IMR-90 (cell line): ENCODE measurements around the gene PDS5B. TPM values are rescaled to one million over a fixed set of nuclear protein-coding genes. Genes with fewer than 3 reads are reported as not detected.

ENCODE experiments used
- ATAC-seq: fragments of 200-7000 bp; cut with Tn5 transposase; 2 replicates; pipeline ENCODE4 v1.9.1; 2020; ENCODE audit warnings: low read depth, mild to moderate bottlenecking, moderate library complexity
- Bru-seq: library from RNA; stranded (reverse); fragments of 400-500 nt; gene quantifications from one replicate; lab custom pipeline; 2021; lab: Mats Ljungman, UMichigan
- BruChase-seq, 2 experiments: library from RNA; stranded (reverse); fragments of 400-500 nt; gene quantifications; one replicate each; lab custom pipeline; 2021; lab: Mats Ljungman, UMichigan
- BruUV-seq: library from RNA; stranded (reverse); fragments of 400-500 nt; replicated peaks from 2 replicates; lab custom pipeline; 2021; lab: Mats Ljungman, UMichigan
- CTCF ChIA-PET: fragments of 300-600 bp; formaldehyde crosslinking; extraction: SDS; loops from one replicate; lab custom pipeline; 2021; ENCODE audit warnings: antibody characterized with exemption; lab: Yijun Ruan, JAX
- POLR2A ChIA-PET: fragments of 300-600 bp; sonication (Branson Sonifier 250); formaldehyde crosslinking; loops from one replicate; lab custom pipeline; 2022; ENCODE audit warnings: antibody characterized with exemption; ENCODE audit not compliant: unreplicated experiment; lab: Charles Lee
- DNase-seq: peaks from one replicate; pipeline ENCODE4 v3.0.0; 2013
- H2AFZ ChIP-seq: replicated peaks from 2 replicates; pipeline ENCODE3; 2013; ENCODE audit warnings: low read length, mild to moderate bottlenecking; ENCODE audit not compliant: poor library complexity
- H2AK5ac ChIP-seq: 2 replicates; pipeline ENCODE4 v1.6.1; 2013; ENCODE audit warnings: low read depth, low read length, inconsistent platforms
- H2AK9ac ChIP-seq: replicated peaks from 2 replicates; pipeline ENCODE3; 2013; ENCODE audit warnings: mild to moderate bottlenecking, low read depth, low read length, moderate library complexity; ENCODE audit not compliant: poor library complexity
- H2BK120ac ChIP-seq: 2 replicates; pipeline ENCODE4 v1.6.1; 2013; ENCODE audit warnings: low read depth, low read length, inconsistent platforms
- H2BK15ac ChIP-seq: 3 replicates; pipeline ENCODE4 v1.6.1; 2013; ENCODE audit warnings: low read depth, low read length, inconsistent platforms
- H2BK20ac ChIP-seq: 2 replicates; pipeline ENCODE4 v1.6.1; 2013; ENCODE audit warnings: low read depth, mild to moderate bottlenecking, inconsistent platforms, low read length, moderate library complexity
- H2BK5ac ChIP-seq: 2 replicates; pipeline ENCODE4 v1.6.1; 2013; ENCODE audit warnings: mild to moderate bottlenecking, low read depth, low read length, inconsistent platforms; ENCODE audit not compliant: poor library complexity, severe bottlenecking
- H3K14ac ChIP-seq: replicated peaks from 2 replicates; pipeline ENCODE4 v1.6.1; 2013; ENCODE audit warnings: low read depth, low read length, inconsistent platforms
- H3K18ac ChIP-seq: 2 replicates; pipeline ENCODE4 v1.6.1; 2013; ENCODE audit warnings: low read depth, low read length, control low read depth
- H3K23ac ChIP-seq: 2 replicates; pipeline ENCODE4 v1.6.1; 2013; ENCODE audit warnings: low read depth, low read length, inconsistent platforms
- H3K27ac ChIP-seq: 2 replicates; pipeline ENCODE4 v1.5.1; 2013; ENCODE audit warnings: mild to moderate bottlenecking, control low read depth, low read length; ENCODE audit not compliant: insufficient read depth
- H3K27me3 ChIP-seq: 2 replicates; pipeline ENCODE4 v1.6.1; 2013; ENCODE audit warnings: low read length; ENCODE audit not compliant: control insufficient read depth, insufficient read depth
- H3K36me3 ChIP-seq: 2 replicates; pipeline ENCODE4 v1.6.1; 2013; ENCODE audit warnings: low read length, mixed read lengths; ENCODE audit not compliant: control insufficient read depth, insufficient read depth
- H3K4ac ChIP-seq: 2 replicates; pipeline ENCODE4 v1.6.1; 2013; ENCODE audit warnings: low read depth, low read length, inconsistent platforms
- H3K4me1 ChIP-seq: 2 replicates; pipeline ENCODE4 v1.6.1; 2013; ENCODE audit warnings: low read length, mixed read lengths; ENCODE audit not compliant: control insufficient read depth, insufficient read depth
- H3K4me2 ChIP-seq: 2 replicates; pipeline ENCODE4 v1.6.1; 2013; ENCODE audit warnings: low read depth, mild to moderate bottlenecking, control low read depth, low read length, moderate library complexity
- H3K4me3 ChIP-seq: 2 replicates; pipeline ENCODE4 v1.5.1; 2013; ENCODE audit warnings: low read depth, mild to moderate bottlenecking, control low read depth, low read length, moderate library complexity; ENCODE audit not compliant: insufficient read depth
- H3K56ac ChIP-seq: 2 replicates; pipeline ENCODE4 v1.6.1; 2013; ENCODE audit warnings: low read length, inconsistent platforms; ENCODE audit not compliant: insufficient read depth; ENCODE audit errors: extremely low read depth
- H3K79me1 ChIP-seq, 2 experiments: 2 replicates each; pipeline ENCODE4 v1.6.1; 2013; ENCODE audit warnings: low read length in 2 of 2, inconsistent platforms in 1 of 2, low read depth in 1 of 2
- H3K9ac ChIP-seq: 2 replicates; pipeline ENCODE4 v1.6.1; 2013; ENCODE audit warnings: low read depth, low read length, control low read depth
- H3K9me1 ChIP-seq: 2 replicates; pipeline ENCODE4 v1.6.1; 2013; ENCODE audit warnings: low read length, inconsistent platforms; ENCODE audit not compliant: insufficient read depth
- H3K9me3 ChIP-seq: 2 replicates; pipeline ENCODE4 v1.6.1; 2013; ENCODE audit warnings: low read length; ENCODE audit not compliant: control insufficient read depth, insufficient read depth
- H4K20me1 ChIP-seq: 2 replicates; pipeline ENCODE4 v1.6.1; 2013; ENCODE audit warnings: low read length, inconsistent platforms; ENCODE audit not compliant: insufficient read depth
- H4K5ac ChIP-seq: 2 replicates; pipeline ENCODE4 v1.6.1; 2013; ENCODE audit warnings: mild to moderate bottlenecking, low read depth, low read length, control low read depth
- H4K8ac ChIP-seq, 2 experiments: 2 replicates each; pipeline ENCODE4 v1.6.1; 2013; ENCODE audit warnings: low read depth in 2 of 2, low read length in 2 of 2, control low read depth in 1 of 2, inconsistent platforms in 1 of 2
- H4K91ac ChIP-seq: 2 replicates; pipeline ENCODE4 v1.6.1; 2013; ENCODE audit warnings: low read depth, low read length, inconsistent platforms; ENCODE audit not compliant: insufficient read depth
- CHD1 ChIP-seq: IDR thresholded peaks from 2 replicates; pipeline ENCODE4 v1.6.1; 2012; ENCODE audit warnings: low read depth, low read length, improper control_type of control experiment
- MAFK ChIP-seq: IDR thresholded peaks from 2 replicates; pipeline ENCODE4 v1.6.1; 2012; ENCODE audit warnings: low read depth, low read length, improper control_type of control experiment
- MXI1 ChIP-seq: IDR thresholded peaks from 2 replicates; pipeline ENCODE4 v1.6.1; 2012; ENCODE audit warnings: low read depth, mild to moderate bottlenecking, low read length, moderate library complexity, borderline replicate concordance
- NFE2L2 ChIP-seq: fragments of 150-350 bp; IDR thresholded peaks from 2 replicates; pipeline ENCODE4 v1.6.1; 2016; ENCODE audit warnings: low read depth, mild to moderate bottlenecking, low read length
- RAD21 ChIP-seq: IDR thresholded peaks from 2 replicates; pipeline ENCODE4 v1.6.1; 2012; ENCODE audit warnings: low read length, improper control_type of control experiment
- RCOR1 ChIP-seq: IDR thresholded peaks from 2 replicates; pipeline ENCODE4 v1.6.1; 2012; ENCODE audit warnings: mild to moderate bottlenecking, low read length, improper control_type of control experiment; ENCODE audit not compliant: insufficient replicate concordance
- SMC3 ChIP-seq: fragments of 150-350 bp; IDR thresholded peaks from 2 replicates; pipeline ENCODE4 v1.6.1; 2016; ENCODE audit warnings: low read depth, mild to moderate bottlenecking, antibody characterized with exemption, low read length, moderate library complexity
- WGBS, 2 experiments: methylation state at CpG; one replicate each; pipeline versions ENCODE4 v1.1.5 to v1.1.7; 2013; ENCODE audit warnings: missing lambda C conversion rate in 2 of 2; ENCODE audit not compliant: insufficient read length in 1 of 2; ENCODE audit errors: extremely low coverage in 2 of 2; 5-methylcytosine and 5-hydroxymethylcytosine counted together
- dilution Hi-C: fragments of 300-500 bp; cut with HindIII; formaldehyde crosslinking; loops from one replicate; pipeline ENCODE4 v1.14.3; 2018; ENCODE audit warnings: low sequenced_read_pairs; ENCODE audit not compliant: unreplicated experiment
- in situ Hi-C: fragments of 300-500 bp; cut with MboI; formaldehyde crosslinking; loops from 3 replicates; pipeline ENCODE4 v1.14.3; 2019; ENCODE audit warnings: low sequenced_read_pairs, inconsistent platforms, mixed read lengths
- intact Hi-C: fragments of 100-400 bp; cut with micrococcal nuclease; formaldehyde crosslinking; loops from 2 replicates; pipeline ENCODE4 v1.10.0; 2022
- long read RNA-seq: library from polyadenylated mRNA; unstranded; transcript quantifications from one replicate; pipeline ENCODE4 v2.0.0, GENCODE V29; 2021; ENCODE audit not compliant: unreplicated experiment
- polyA plus RNA-seq, 3 experiments: library from polyadenylated mRNA; depleted of rRNA; stranded (reverse); fragments of >200 nt; gene quantifications; 2 replicates each; pipeline ENCODE4 v1.2.3, GENCODE V29; 2012; ENCODE audit warnings: low replicate concordance in 1 of 3
- total RNA-seq: library from RNA; depleted of rRNA; stranded (reverse); fragments of >200 nt; gene quantifications from 2 replicates; pipeline ENCODE4 v1.2.3, GENCODE V29; 2012; rRNA removed
- TF ChIP-seq, protein P1 (sequence below): fragments of 150-350 bp; IDR thresholded peaks from 2 replicates; pipeline ENCODE4 v1.6.1; 2016; ENCODE audit warnings: low read depth, mild to moderate bottlenecking, low read length, moderate library complexity, borderline replicate concordance

The PDS5B gene, protein sequence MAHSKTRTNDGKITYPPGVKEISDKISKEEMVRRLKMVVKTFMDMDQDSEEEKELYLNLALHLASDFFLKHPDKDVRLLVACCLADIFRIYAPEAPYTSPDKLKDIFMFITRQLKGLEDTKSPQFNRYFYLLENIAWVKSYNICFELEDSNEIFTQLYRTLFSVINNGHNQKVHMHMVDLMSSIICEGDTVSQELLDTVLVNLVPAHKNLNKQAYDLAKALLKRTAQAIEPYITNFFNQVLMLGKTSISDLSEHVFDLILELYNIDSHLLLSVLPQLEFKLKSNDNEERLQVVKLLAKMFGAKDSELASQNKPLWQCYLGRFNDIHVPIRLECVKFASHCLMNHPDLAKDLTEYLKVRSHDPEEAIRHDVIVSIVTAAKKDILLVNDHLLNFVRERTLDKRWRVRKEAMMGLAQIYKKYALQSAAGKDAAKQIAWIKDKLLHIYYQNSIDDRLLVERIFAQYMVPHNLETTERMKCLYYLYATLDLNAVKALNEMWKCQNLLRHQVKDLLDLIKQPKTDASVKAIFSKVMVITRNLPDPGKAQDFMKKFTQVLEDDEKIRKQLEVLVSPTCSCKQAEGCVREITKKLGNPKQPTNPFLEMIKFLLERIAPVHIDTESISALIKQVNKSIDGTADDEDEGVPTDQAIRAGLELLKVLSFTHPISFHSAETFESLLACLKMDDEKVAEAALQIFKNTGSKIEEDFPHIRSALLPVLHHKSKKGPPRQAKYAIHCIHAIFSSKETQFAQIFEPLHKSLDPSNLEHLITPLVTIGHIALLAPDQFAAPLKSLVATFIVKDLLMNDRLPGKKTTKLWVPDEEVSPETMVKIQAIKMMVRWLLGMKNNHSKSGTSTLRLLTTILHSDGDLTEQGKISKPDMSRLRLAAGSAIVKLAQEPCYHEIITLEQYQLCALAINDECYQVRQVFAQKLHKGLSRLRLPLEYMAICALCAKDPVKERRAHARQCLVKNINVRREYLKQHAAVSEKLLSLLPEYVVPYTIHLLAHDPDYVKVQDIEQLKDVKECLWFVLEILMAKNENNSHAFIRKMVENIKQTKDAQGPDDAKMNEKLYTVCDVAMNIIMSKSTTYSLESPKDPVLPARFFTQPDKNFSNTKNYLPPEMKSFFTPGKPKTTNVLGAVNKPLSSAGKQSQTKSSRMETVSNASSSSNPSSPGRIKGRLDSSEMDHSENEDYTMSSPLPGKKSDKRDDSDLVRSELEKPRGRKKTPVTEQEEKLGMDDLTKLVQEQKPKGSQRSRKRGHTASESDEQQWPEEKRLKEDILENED (N-terminal part only)
- total RNA-seq (20.1 and 26.7 TPM in 2 replicates), polyA plus RNA-seq (2012; rRNA removed) (5.0 and 6.2 TPM in 2 replicates), Bru-seq, nascent RNA (percentile 83 among the genes with signal in this experiment), BruChase-seq, experiment 1, labeled RNA remaining after a 6-hour chase (percentile 72 among the genes with signal in this experiment), BruChase-seq, experiment 2, labeled RNA remaining after a 2-hour chase (percentile 79 among the genes with signal in this experiment)
- 0.56 and 0.86 TPM in 2 replicates for polyA plus RNA-seq (2012; cell fraction: cytosol; rRNA removed)
- 0.81 and 8.1 TPM in 2 replicates for polyA plus RNA-seq (2012; cell fraction: nucleus; rRNA removed; ENCODE audit: low replicate concordance)
- long read RNA-seq, partial matches to known transcripts = 1 of 6 reads
- long read RNA-seq, other reads (novel, unspliced or antisense) = 5 of 6 reads

DNA sequence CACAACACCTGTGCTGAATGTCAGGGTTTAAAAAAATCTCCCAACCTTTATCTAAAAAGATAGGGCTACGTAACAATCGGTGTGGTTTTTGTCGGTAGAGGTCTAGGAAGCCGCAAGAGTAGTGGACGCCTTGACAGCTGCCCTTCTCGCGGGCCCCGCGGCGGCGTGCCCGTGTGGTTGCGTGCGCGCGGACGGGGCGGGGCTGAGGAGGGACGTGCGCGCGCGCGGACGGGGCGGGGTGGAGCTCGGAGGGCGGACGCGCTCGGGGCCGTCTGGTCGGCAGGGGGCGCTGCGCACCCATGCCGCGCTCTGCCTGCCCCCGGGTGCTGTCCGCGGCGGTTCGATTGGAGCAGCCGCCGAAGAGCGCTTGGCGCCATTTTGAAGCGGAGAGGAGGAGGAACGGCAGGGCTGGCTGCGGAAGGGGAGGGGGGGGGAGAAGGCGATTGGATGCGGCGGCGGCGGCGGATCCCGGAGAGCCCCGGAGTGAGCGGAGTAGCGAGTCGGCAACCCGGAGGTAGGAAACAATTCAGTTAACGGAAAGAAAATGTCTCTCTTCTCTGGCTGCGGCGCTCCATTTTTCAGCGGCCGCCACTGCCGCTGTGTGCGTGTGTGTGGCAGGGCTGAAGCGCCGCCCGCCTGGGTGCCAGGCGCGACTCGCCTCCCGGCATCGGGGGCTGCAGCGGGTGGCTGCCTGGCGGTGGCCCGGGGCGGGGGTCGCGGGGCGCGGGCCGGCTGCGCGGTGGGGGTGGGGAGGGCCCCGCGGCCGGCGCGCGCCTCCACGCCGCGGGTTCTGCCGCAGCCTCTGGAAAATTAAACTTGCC, at the start of gene PDS5B:
TSS of gene PDS5B (plus strand) at position 373 of the 821 bp plus-strand sequence. CDS start 62,321 bp downstream, outside the sequence.
- H4K91ac ChIP-seq = peak within 1 kb of the TSS; percentile 62
- no peaks in the 10 kb centered on the region for H3K9me1 ChIP-seq
- H2BK20ac ChIP-seq = no peak within 1 kb of the TSS
- intact Hi-C loops = loop anchor here (1.0 to 10.0 kb wide), 6 partner anchors 53 to 956 kb away; no protein-coding TSS in a partner anchor
- dilution Hi-C loops = no loop called here
- no peak within 1 kb of the TSS; the same call in 1 of the 2 replicates for H2AK5ac ChIP-seq
- H3K9me3 ChIP-seq = no peaks in the 10 kb centered on the region
- peak within 1 kb of the TSS; percentile 91 for H3K56ac ChIP-seq
- ATAC-seq (peak; percentile 91), DNase-seq (peak; percentile 92)
- peak within 1 kb of the TSS; percentile 65 for H3K4me3 ChIP-seq
- POLR2A ChIA-PET = interaction anchor here (0.6 to 1.0 kb wide), 3 partner anchors 56 to 957 kb away, joined by 3 to 8 read pairs (median 6); no protein-coding TSS in a partner anchor
- peak within 1 kb of the TSS; percentile 25 to 67; a peak in 3 of 4 replicates for H4K8ac ChIP-seq
- H4K5ac ChIP-seq = peak within 1 kb of the TSS; percentile 44; the same call in 1 of the 2 replicates
- peak within 1 kb of the TSS; percentile 60 for H2BK120ac ChIP-seq
- peaks cover 6% of the 10 kb centered on the region for H3K4me1 ChIP-seq
- 0 out of 3 replicates have a peak within 1 kb of the TSS, but pooled peaks have one; percentile 17 for H2BK15ac ChIP-seq
- H3K27me3 ChIP-seq = no peaks in the 10 kb centered on the region
- H2AK9ac ChIP-seq = peak within 1 kb of the TSS; percentile 56
- peak within 1 kb of the TSS; percentile 88 for H3K9ac ChIP-seq
- H3K27ac ChIP-seq = peak within 1 kb of the TSS; percentile 86
- peak within 1 kb of the TSS; percentile 14 for H3K18ac ChIP-seq
- WGBS, 2 experiments = 0% methylated on average over 30 of the region's 97 CpGs; no CpG with 5 or more reads in 1 of the 2 experiments
- H3K36me3 ChIP-seq = no peaks in the 10 kb centered on the region
- H3K4me2 ChIP-seq = peak within 1 kb of the TSS; percentile 83
- peak within 1 kb of the TSS; percentile 66; the same call in 1 of the 2 replicates for H3K4ac ChIP-seq
- peaks cover 0 to 17% of the 10 kb centered on the region in 2 experiments; a peak in 2 of 4 replicates for H3K79me1 ChIP-seq
- peak within 1 kb of the TSS; percentile 86; the same call in 1 of the 2 replicates for H3K14ac ChIP-seq
- in situ Hi-C loops = loop anchor here (10.0 to 25.0 kb wide), 2 partner anchors 959 to 1126 kb away; no protein-coding TSS in a partner anchor
- CTCF ChIA-PET = interaction anchor here (0.6 to 1.1 kb wide), 14 partner anchors 36 to 954 kb away, joined by 3 to 11 read pairs (median 4); no protein-coding TSS in a partner anchor
- H2AFZ ChIP-seq = peak within 1 kb of the TSS; percentile 96
- H3K23ac ChIP-seq = peak within 1 kb of the TSS; percentile 96
- BruUV-seq = no TSS peak
- peaks cover 14% of the 10 kb centered on the region for H4K20me1 ChIP-seq
- H2BK5ac ChIP-seq = peak within 1 kb of the TSS; percentile 93
- TF ChIP-seq CHD1 (no peak), RAD21 (peak; percentile 90), MXI1 (peak; percentile 67), SMC3 (peak; percentile 74), MAFK (no peak), RCOR1 (no peak), NFE2L2 (no peak)
- TF ChIP-seq, protein P1, sequence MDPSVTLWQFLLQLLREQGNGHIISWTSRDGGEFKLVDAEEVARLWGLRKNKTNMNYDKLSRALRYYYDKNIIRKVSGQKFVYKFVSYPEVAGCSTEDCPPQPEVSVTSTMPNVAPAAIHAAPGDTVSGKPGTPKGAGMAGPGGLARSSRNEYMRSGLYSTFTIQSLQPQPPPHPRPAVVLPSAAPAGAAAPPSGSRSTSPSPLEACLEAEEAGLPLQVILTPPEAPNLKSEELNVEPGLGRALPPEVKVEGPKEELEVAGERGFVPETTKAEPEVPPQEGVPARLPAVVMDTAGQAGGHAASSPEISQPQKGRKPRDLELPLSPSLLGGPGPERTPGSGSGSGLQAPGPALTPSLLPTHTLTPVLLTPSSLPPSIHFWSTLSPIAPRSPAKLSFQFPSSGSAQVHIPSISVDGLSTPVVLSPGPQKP = no peak
